Measurements from ENCODE around the gene SMPDL3A. TPM values are rescaled to one million over a fixed set of nuclear protein-coding genes. Genes with fewer than 3 reads are reported as not detected.

SMPDL3A gene
- total and polyA plus RNA-seq, 9 of the 15 experiments (the other 6 are each of a cell fraction or from before 2014, with no cell fraction given) = 0.14 to 0.91 (median 0.54) TPM

GRCh38 chr6:122825163-122825562 is 36.1 kb downstream of the SMPDL3A start:
- H3K9ac ChIP-seq (ENCODE audit: insufficient read depth in 1 of 2, low read depth in 2 of 2, low read length in 2 of 2) = no peak overlapping the region
- ATAC-seq = no peak
- POLR2A ChIA-PET = interaction anchor here (0.7 kb wide), 1 partner anchor 978 kb away, joined by 3 read pairs; no protein-coding TSS in a partner anchor

More at GRCh38 chr6:122825163-122825562, 36.1 kb downstream of the SMPDL3A start:
- Histone ChIP-seq H3K4me1 (replicated peaks in 1 of 2; ENCODE audit: control insufficient read depth in 2 of 2, insufficient read depth in 2 of 2, low read length in 2 of 2) (no peaks in the 10 kb centered on the region), H3K27ac (ENCODE audit: extremely low read depth, low read depth, low read length) (no peak overlapping the region), H3K4me2 (ENCODE audit: insufficient read depth, low read length) (no peak overlapping the region), H2AFZ (ENCODE audit: low read depth, low read length) (no peak overlapping the region), H3K4me3 (no peak overlapping the region), H3K79me2 (ENCODE audit: control insufficient read depth, insufficient read depth, low read length) (no peaks in the 10 kb centered on the region), H4K20me1 (replicated peaks; ENCODE audit: control insufficient read depth, insufficient read depth, low read length) (no peaks in the 10 kb centered on the region), H3K27me3 (ENCODE audit: control insufficient read depth in 2 of 2, insufficient read depth in 2 of 2, low read length in 2 of 2) (no peaks in the 10 kb centered on the region), H3K36me3 (ENCODE audit: control insufficient read depth, insufficient read depth, low read length) (no peaks in the 10 kb centered on the region), H3K9me3 (replicated peaks; ENCODE audit: control insufficient read depth, insufficient read depth, low read depth, low read length) (no peaks in the 10 kb centered on the region), H3K9me1 (ENCODE audit: control insufficient read depth, insufficient read depth, low read length) (no peaks in the 10 kb centered on the region)
- no peak for FAIRE-seq
- in situ Hi-C loops (cut with MboI) = no loop called here
- BruUV-seq (replicated peaks) = no TSS peak
- CTCF ChIA-PET (ENCODE audit: low intra/inter-chr PET ratio) = no interaction called here
- intact Hi-C loops (cut with micrococcal nuclease) = no loop called here
- WGBS (ENCODE audit: insufficient coverage, low coverage, missing lambda C conversion rate) = 2% methylated on average over 5 of the region's 5 CpGs
- TF ChIP-seq E2F4 (CRISPR knock-in tag; IDR thresholded peaks at IDR 0.05; ENCODE audit: low read depth) (no peak), POLR3G (IDR thresholded peaks at IDR 0.05; ENCODE audit: extremely low read depth, insufficient read length, insufficient replicate concordance) (no peak), ATF4 (CRISPR knock-in tag; IDR thresholded peaks at IDR 0.05) (no peak), XRCC5 (IDR thresholded peaks at IDR 0.05; ENCODE audit: low read depth, low read length) (no peak), ZNF431 (CRISPR knock-in tag; IDR thresholded peaks at IDR 0.05) (no peak), ZNF41 (CRISPR knock-in tag; conservative IDR thresholded peaks at IDR 0.05) (no peak), HNRNPH1 (optimal IDR thresholded peaks at IDR 0.05; ENCODE audit: low read depth, low read length) (no peak), SRSF9 (IDR thresholded peaks at IDR 0.05; ENCODE audit: borderline replicate concordance, low read depth, low read length) (no peak), ZBTB17 (CRISPR knock-in tag; IDR thresholded peaks at IDR 0.05) (no peak), CHAMP1 (IDR thresholded peaks at IDR 0.05) (no peak), RBFOX2 (IDR thresholded peaks at IDR 0.05; ENCODE audit: low read depth, low read length) (no peak), LARP7 (IDR thresholded peaks at IDR 0.05) (no peak), HEY1 (CRISPR knock-in tag; IDR thresholded peaks at IDR 0.05; ENCODE audit: borderline replicate concordance) (no peak), BDP1 (IDR thresholded peaks at IDR 0.05; ENCODE audit: insufficient read depth, insufficient read length) (no peak), TCF7L2 (IDR thresholded peaks at IDR 0.05; ENCODE audit: low read depth, low read length) (no peak), SOX6 (IDR thresholded peaks at IDR 0.05) (no peak), RBM34 (IDR thresholded peaks at IDR 0.05; ENCODE audit: borderline replicate concordance, insufficient read depth, low read length) (no peak), PHB2 (IDR thresholded peaks at IDR 0.05; ENCODE audit: low read depth) (no peak), MEIS2 (IDR thresholded peaks at IDR 0.05; ENCODE audit: partially characterized antibody) (no peak)
- no peak for DNase-seq (ENCODE audit: extremely low read depth in 1 of 4, low spot score in 3 of 4)
